C4-2B (cell line): Measurements from ENCODE around the gene NOCT.

Experiments
- ZFX ChIP-seq: fragments of 450-650 bp; IDR thresholded peaks from 2 replicates; pipeline ENCODE4 v1.6.1; 2017
- TF ChIP-seq, protein P1 (sequence below): fragments of 450-650 bp; conservative IDR thresholded peaks from 2 replicates; pipeline ENCODE4 v1.5.1; 2017; ENCODE audit warnings: mild to moderate bottlenecking

DNA sequence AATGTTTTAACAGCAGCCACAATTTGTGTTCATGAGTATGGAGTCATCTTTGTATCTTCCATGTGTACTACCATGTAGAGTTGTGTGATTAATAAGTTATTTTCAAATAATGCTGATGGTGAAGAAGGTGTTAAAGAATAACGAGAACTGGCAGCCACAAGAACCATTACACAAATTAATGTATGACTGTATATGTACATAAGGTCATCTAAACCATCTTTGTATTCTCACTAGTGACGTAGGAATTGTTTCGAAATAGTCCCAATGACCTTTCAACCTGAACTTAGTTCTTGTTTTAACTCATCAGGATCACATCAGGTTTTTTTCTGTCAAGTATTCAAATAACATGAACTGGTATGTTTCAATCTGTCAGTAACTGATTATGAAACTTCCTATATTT, 48.3 kb upstream of the NOCT start:
- TF ChIP-seq, protein P1, sequence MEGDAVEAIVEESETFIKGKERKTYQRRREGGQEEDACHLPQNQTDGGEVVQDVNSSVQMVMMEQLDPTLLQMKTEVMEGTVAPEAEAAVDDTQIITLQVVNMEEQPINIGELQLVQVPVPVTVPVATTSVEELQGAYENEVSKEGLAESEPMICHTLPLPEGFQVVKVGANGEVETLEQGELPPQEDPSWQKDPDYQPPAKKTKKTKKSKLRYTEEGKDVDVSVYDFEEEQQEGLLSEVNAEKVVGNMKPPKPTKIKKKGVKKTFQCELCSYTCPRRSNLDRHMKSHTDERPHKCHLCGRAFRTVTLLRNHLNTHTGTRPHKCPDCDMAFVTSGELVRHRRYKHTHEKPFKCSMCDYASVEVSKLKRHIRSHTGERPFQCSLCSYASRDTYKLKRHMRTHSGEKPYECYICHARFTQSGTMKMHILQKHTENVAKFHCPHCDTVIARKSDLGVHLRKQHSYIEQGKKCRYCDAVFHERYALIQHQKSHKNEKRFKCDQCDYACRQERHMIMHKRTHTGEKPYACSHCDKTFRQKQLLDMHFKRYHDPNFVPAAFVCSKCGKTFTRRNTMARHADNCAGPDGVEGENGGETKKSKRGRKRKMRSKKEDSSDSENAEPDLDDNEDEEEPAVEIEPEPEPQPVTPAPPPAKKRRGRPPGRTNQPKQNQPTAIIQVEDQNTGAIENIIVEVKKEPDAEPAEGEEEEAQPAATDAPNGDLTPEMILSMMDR, result no peak
- no peak for TF ChIP-seq ZFX
